ENCODE results near the gene DFFB. TPM values are rescaled to one million over a fixed set of nuclear protein-coding genes. Genes with fewer than 3 reads are reported as not detected.

The DFFB gene
- total RNA-seq, 1 donor from 2014 or later, result 45.4 TPM

GRCh38 chr1:3932156-3932919 lies 75.1 kb downstream of the DFFB start:
- Histone ChIP-seq H3K27ac (no peak overlapping the region), H3K9me3 (no peaks in the 10 kb centered on the region), H3K4me3 (no peak overlapping the region), H3K4me1 (no peaks in the 10 kb centered on the region), H3K27me3 (no peaks in the 10 kb centered on the region), H3K36me3 (no peaks in the 10 kb centered on the region)
- DNase-seq (ENCODE audit: low spot score in 2 of 2), result no peak
- TF ChIP-seq, protein P1, sequence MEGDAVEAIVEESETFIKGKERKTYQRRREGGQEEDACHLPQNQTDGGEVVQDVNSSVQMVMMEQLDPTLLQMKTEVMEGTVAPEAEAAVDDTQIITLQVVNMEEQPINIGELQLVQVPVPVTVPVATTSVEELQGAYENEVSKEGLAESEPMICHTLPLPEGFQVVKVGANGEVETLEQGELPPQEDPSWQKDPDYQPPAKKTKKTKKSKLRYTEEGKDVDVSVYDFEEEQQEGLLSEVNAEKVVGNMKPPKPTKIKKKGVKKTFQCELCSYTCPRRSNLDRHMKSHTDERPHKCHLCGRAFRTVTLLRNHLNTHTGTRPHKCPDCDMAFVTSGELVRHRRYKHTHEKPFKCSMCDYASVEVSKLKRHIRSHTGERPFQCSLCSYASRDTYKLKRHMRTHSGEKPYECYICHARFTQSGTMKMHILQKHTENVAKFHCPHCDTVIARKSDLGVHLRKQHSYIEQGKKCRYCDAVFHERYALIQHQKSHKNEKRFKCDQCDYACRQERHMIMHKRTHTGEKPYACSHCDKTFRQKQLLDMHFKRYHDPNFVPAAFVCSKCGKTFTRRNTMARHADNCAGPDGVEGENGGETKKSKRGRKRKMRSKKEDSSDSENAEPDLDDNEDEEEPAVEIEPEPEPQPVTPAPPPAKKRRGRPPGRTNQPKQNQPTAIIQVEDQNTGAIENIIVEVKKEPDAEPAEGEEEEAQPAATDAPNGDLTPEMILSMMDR (IDR thresholded peaks at IDR 0.05), result no peak
- intact Hi-C loops (cut with DNase I), result no loop called here

Other genes starting within 250 kb of the DFFB start
- 194 TPM for gene MEGF6, start 246.0 kb upstream of the DFFB start, total RNA-seq
- 18.9 TPM for gene TPRG1L, start 232.5 kb upstream of the DFFB start, total RNA-seq
- gene WRAP73, start 207.4 kb upstream of the DFFB start, total RNA-seq, result 14.4 TPM
- gene TP73, start 205.0 kb upstream of the DFFB start, total RNA-seq, result not detected
- gene CCDC27, start 105.0 kb upstream of the DFFB start, total RNA-seq, result not detected
- not detected for gene SMIM1, start 84.7 kb upstream of the DFFB start, total RNA-seq
- 41.5 TPM for gene LRRC47, start 61.0 kb upstream of the DFFB start, total RNA-seq
- gene CEP104, start 265 bp upstream of the DFFB start, total RNA-seq, result 93.6 TPM
- 14.9 TPM for gene C1orf174, start 42.8 kb downstream of the DFFB start, total RNA-seq